DMS 273 treated with DMSO at 0.1 percent for 48 hours (cell line): ENCODE results near the gene EMP2.
"Not testable (repeated sequence)": the region's sequence is repeated elsewhere in the genome, so short reads cannot be mapped to it uniquely, and the experiment has no call there.

Experiments
- DNase-seq: peaks from one replicate; lab custom pipeline; 2025; lab: John Stamatoyannopoulos, UW

Gene EMP2

GRCh38 chr16:10521681-10522274, 58.6 kb downstream of the EMP2 start:
- DNase-seq = no peak

- DNase-seq = no peak
Observed at GRCh38 chr16:10520869-10521578, 59.4 kb downstream of the EMP2 start.

- no peak for DNase-seq
Observed at GRCh38 chr16:10519929-10520868, 60.2 kb downstream of the EMP2 start.

- no peak for DNase-seq
Observed at GRCh38 chr16:10519297-10519696, 61.1 kb downstream of the EMP2 start.

- no peak for DNase-seq
Observed at GRCh38 chr16:10518479-10519041, 61.8 kb downstream of the EMP2 start.

- DNase-seq = no peak
Observed at GRCh38 chr16:10517868-10518267, 62.5 kb downstream of the EMP2 start.

GRCh38 chr16:10514369-10515055, 65.9 kb downstream of the EMP2 start:
- DNase-seq = no peak

GRCh38 chr16:10511829-10512228, 68.6 kb downstream of the EMP2 start:
- DNase-seq = no peak

GRCh38 chr16:10510279-10510678, 70.1 kb downstream of the EMP2 start:
- no peak for DNase-seq

GRCh38 chr16:10509534-10510025, 70.8 kb downstream of the EMP2 start:
- DNase-seq = peak; percentile 65

GRCh38 chr16:10505286-10505685, 75.1 kb downstream of the EMP2 start:
- DNase-seq = not testable (repeated sequence)

- no peak for DNase-seq
Observed at GRCh38 chr16:10504404-10504885, 76.0 kb downstream of the EMP2 start.

- DNase-seq = no peak
Observed at GRCh38 chr16:10502776-10503175, 77.6 kb downstream of the EMP2 start.

- no peak for DNase-seq
Observed at GRCh38 chr16:10501016-10501607, 79.3 kb downstream of the EMP2 start.

GRCh38 chr16:10500582-10500981, 79.8 kb downstream of the EMP2 start:
- DNase-seq = no peak

- no peak for DNase-seq
Observed at GRCh38 chr16:10497132-10498101, 83.0 kb downstream of the EMP2 start.

- no peak for DNase-seq
Observed at GRCh38 chr16:10495031-10495345, 85.4 kb downstream of the EMP2 start.

GRCh38 chr16:10494343-10495030, 85.9 kb downstream of the EMP2 start:
- no peak for DNase-seq

GRCh38 chr16:10493276-10493675, 87.1 kb downstream of the EMP2 start:
- no peak for DNase-seq
